Left ventricle myocardium inferior (tissue), 1 donor: Measurements from ENCODE around the gene KDM4C. TPM values are rescaled to one million over a fixed set of nuclear protein-coding genes. Genes with fewer than 3 reads are reported as not detected.

Experiments
- DNase-seq: peaks from one replicate; pipeline ENCODE4 v3.0.0-alpha.2; 2020
- H3K27ac ChIP-seq: fragments of 200-600 bp; replicated peaks from 2 replicates; pipeline ENCODE4 v1.8.0; 2021
- H3K27me3 ChIP-seq: fragments of 200-600 bp; 2 replicates; pipeline ENCODE4 v1.8.0; 2021; ENCODE audit warnings: low read depth
- H3K36me3 ChIP-seq: fragments of 200-600 bp; 2 replicates; pipeline ENCODE4 v1.8.0; 2021
- H3K4me1 ChIP-seq: fragments of 200-600 bp; 2 replicates; pipeline ENCODE4 v1.8.0; 2021
- H3K4me3 ChIP-seq: fragments of 200-600 bp; 2 replicates; pipeline ENCODE4 v1.8.0; 2021; ENCODE audit warnings: mild to moderate bottlenecking, moderate library complexity
- H3K9me3 ChIP-seq: fragments of 200-600 bp; replicated peaks from 2 replicates; pipeline ENCODE4 v1.8.0; 2021
- CTCF ChIP-seq: fragments of 200-600 bp; IDR thresholded peaks from 2 replicates; pipeline ENCODE4 v1.8.0; 2021; ENCODE audit warnings: antibody characterized with exemption, mild to moderate bottlenecking, borderline replicate concordance
- intact Hi-C: fragments of 100-400 bp; cut with micrococcal nuclease; formaldehyde crosslinking; loops from one replicate; pipeline ENCODE4 v1.11.0; 2022
- total RNA-seq: library from RNA; stranded (reverse); fragmentation: NEBNext Ultra II Directional; extraction: Animal tissue kit (Norgen Biotek cat#: 25700); gene quantifications from one replicate; pipeline ENCODE4 v1.2.1, GENCODE V29; 2021
- donor health status: DM: no; HTN: yes; CAD: no; lungs with severe emphysema.

The KDM4C gene
- total RNA-seq, 1 donor from 2014 or later: 14.1 TPM

- intact Hi-C loops: loop anchor here (10.0 kb wide), 1 partner anchor 456 kb away; no protein-coding TSS in a partner anchor
- Histone ChIP-seq H3K27ac (no peak overlapping the region), H3K4me3 (no peak overlapping the region), H3K27me3 (no peaks in the 10 kb centered on the region), H3K9me3 (no peaks in the 10 kb centered on the region), H3K4me1 (peaks cover 8% of the 10 kb centered on the region), H3K36me3 (peaks cover 16% of the 10 kb centered on the region)
- TF ChIP-seq CTCF: no peak
- DNase-seq: no peak
Measured at GRCh38 chr9:7079051-7079450, 321.3 kb downstream of the KDM4C start.

- no peaks in the 10 kb centered on the region for H3K9me3 ChIP-seq
- intact Hi-C loops: no loop called here
- TF ChIP-seq CTCF: no peak
- H3K27me3 ChIP-seq: no peaks in the 10 kb centered on the region
- peaks cover 16% of the 10 kb centered on the region for H3K36me3 ChIP-seq
- DNase-seq: no peak
- H3K4me3 ChIP-seq: no peak overlapping the region
- no peak overlapping the region for H3K27ac ChIP-seq
- peaks cover 8% of the 10 kb centered on the region for H3K4me1 ChIP-seq
Measured at GRCh38 chr9:7081065-7081600, 323.4 kb downstream of the KDM4C start.

- Histone ChIP-seq H3K4me3 (no peak overlapping the region), H3K36me3 (peaks cover 6% of the 10 kb centered on the region), H3K9me3 (no peaks in the 10 kb centered on the region), H3K27me3 (no peaks in the 10 kb centered on the region), H3K4me1 (peaks cover 8% of the 10 kb centered on the region), H3K27ac (no peak overlapping the region)
- intact Hi-C loops: no loop called here
- no peak for TF ChIP-seq CTCF
- no peak for DNase-seq
Measured at GRCh38 chr9:7083192-7083591, 325.4 kb downstream of the KDM4C start.

GRCh38 chr9:7085357-7085756 lies 327.6 kb downstream of the KDM4C start:
- H3K27me3 ChIP-seq: no peaks in the 10 kb centered on the region
- H3K4me3 ChIP-seq: no peak overlapping the region
- no peak overlapping the region for H3K27ac ChIP-seq
- H3K9me3 ChIP-seq: no peaks in the 10 kb centered on the region
- no peak for DNase-seq
- H3K36me3 ChIP-seq: peaks cover 6% of the 10 kb centered on the region
- peaks cover 21% of the 10 kb centered on the region for H3K4me1 ChIP-seq
- TF ChIP-seq CTCF: no peak
- intact Hi-C loops: no loop called here

- no peak for DNase-seq
- Histone ChIP-seq H3K36me3 (peaks cover 6% of the 10 kb centered on the region), H3K4me1 (peaks cover 16% of the 10 kb centered on the region), H3K27ac (no peak overlapping the region), H3K9me3 (no peaks in the 10 kb centered on the region), H3K4me3 (no peak overlapping the region), H3K27me3 (no peaks in the 10 kb centered on the region)
- no peak for TF ChIP-seq CTCF
- intact Hi-C loops: no loop called here
Measured at GRCh38 chr9:7086389-7086788, 328.6 kb downstream of the KDM4C start.

GRCh38 chr9:7088611-7089010 lies 330.8 kb downstream of the KDM4C start:
- peaks cover 6% of the 10 kb centered on the region for H3K36me3 ChIP-seq
- no peak for DNase-seq
- no peak for TF ChIP-seq CTCF
- no peak overlapping the region for H3K4me3 ChIP-seq
- H3K4me1 ChIP-seq: peaks cover 14% of the 10 kb centered on the region
- no peaks in the 10 kb centered on the region for H3K9me3 ChIP-seq
- H3K27ac ChIP-seq: no peak overlapping the region
- H3K27me3 ChIP-seq: no peaks in the 10 kb centered on the region
- intact Hi-C loops: no loop called here
